HG02610 (cell line): ENCODE results near the gene THBD.

ENCODE experiments used
- ATAC-seq: cut with Tn5 transposase; IDR thresholded peaks from one replicate; pipeline ENCODE4 v1.9.1; 2021; ENCODE audit warnings: mild to moderate bottlenecking, moderate library complexity; ENCODE audit not compliant: unreplicated experiment

Gene THBD

DNA sequence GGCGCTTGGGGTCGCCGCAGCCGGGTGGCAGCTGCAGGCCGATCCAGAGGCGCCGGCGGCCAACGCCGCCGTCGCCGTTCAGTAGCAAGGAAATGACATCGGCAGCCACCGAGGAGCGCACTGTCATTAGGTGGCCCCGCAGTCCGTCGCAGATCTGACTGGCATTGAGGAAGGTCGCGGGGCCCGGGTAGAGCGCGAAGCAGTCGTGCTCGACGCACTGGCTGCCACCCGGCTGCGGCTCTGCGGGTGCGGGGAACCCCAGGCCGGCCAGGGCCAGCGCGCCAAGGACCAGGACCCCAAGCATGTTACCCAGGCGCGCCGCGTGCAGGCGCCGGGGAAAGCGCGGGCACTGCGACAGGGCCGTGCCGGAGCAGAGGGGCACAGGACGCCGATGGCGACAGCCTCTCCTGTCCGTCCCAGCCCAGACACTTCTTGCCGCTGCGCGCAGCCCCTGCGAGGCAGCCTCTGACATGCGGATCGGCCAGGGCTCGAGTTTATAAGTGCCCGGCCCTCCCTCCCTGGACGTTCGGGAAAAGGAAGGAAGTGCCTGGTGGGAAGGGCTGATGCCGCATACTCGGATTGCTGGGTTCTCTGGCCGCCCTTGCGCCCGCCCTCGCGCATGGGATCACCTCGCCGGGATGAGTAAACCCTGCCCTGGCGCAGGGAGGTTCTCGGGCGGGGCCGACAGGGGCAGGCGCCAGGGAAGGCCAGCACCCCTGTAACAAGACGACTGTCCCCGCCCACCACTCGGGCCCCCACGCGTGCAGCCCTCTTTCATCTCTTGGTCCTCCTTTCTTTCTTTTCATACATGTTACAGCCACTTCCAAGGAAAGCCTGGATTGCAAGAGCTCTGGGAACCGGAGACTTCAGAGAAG, at the start of gene THBD:
Gene THBD, minus strand, starts transcription at position 472 of the 875 bp plus-strand sequence. Its CDS starts 168 bp downstream, at position 304.
- ATAC-seq, result no peak

DNA sequence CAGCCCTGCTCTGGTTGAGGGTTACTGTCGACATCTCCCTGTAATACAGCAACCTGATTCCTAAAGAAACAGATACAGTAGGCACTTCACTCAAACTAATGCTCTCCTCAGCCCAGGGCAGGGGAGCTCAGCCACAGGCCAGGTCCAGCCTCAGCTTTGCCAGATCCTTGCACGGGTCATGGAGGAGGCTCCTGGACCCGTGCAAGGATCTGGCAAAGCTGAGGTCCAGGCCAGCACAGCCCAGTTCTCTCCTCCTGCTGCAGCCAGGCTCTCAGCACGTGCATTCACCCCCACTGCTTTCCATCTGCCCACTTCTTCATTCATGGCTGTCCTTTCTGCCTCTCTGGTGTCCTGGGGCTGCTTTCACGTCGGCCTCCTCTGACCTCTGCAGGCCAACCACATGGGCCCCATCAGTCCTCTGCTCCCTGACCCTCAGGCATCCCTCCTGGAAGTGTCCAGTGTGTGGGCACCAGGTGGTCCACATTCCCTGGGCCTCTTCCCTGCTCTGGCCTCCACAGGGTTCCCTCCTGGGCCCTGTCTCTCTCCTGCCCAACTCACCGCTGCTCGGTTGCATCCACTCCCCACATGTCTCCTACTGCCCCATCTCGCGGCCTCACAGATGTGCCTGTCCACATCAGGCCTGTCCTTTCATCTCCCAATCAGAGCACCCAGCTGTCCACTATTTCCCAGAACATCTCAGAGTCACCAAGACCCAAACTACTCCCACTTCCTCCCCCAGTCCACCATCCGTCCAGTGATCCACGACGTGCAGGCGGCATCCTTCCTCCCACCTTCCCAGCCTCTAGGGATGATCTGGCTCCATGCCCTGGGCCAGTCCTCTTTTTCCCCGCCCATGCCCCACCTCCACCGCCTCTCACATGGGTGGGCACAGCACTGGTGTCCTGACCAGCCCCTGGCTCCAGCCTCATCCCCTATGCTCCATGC, 48.4 kb upstream of the THBD start:
- no peak for ATAC-seq

- no peak for ATAC-seq
These were observed 47.6 kb upstream of the THBD start for GRCh38 chr20:23096986-23097520.

GRCh38 chr20:23096097-23096496, 46.6 kb upstream of the THBD start:
- peak; percentile 47 for ATAC-seq

GRCh38 chr20:23095499-23095898, 46.0 kb upstream of the THBD start:
- ATAC-seq, result no peak

DNA sequence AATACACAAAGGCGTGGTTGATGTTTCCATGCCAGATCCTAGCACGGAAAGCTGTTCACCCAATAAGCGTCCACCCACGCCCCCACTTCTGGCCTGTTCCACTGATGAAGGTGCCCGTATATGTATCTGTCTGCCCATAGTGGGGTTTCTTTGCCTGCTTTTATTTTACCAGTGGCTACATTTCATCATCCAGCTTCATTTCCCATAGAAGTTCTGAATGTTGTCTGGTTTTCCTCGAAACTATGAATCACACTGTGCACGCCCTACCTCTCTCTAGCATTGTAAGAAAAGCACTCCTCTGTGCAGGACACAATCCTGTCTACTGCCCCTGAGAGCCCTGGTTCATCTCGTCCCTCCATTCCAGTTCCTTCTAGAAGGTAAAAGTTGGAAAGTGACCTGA, 45.5 kb upstream of the THBD start:
- no peak for ATAC-seq

DNA sequence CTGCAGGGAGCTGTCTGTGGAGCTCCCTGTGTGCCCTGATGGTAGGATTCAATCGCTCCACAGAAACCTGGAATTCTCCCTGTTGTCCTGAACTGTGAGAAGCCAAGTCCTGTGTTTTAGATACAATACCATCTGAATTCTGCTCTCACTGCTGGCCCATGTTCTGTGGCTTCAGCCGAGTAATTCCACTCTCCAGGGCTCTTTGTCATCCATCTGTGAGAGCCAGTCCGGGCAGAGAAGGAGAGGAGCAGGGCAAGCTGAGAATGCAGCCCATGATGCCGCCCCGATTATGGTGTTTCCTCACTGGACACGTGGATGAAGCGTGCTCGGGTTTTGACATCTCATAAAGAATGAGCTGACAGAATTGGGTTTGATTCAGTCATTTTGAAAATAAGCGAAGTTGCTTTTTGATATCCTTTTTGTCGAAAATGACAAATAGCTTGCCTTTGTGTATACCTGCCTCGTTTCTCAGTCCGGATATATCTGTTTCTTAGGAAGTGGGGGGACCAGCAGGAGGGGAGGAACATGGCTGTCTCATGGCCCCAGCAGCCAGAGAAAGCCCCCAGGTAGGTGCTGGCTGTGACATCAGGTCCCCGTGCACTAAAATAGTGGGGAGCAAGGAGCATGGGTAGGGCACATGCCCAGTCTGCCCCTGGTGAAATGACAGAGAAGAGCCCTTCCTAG, 44.9 kb upstream of the THBD start:
- no peak for ATAC-seq

- no peak for ATAC-seq
These were observed 44.1 kb upstream of the THBD start for GRCh38 chr20:23093613-23094012.

DNA sequence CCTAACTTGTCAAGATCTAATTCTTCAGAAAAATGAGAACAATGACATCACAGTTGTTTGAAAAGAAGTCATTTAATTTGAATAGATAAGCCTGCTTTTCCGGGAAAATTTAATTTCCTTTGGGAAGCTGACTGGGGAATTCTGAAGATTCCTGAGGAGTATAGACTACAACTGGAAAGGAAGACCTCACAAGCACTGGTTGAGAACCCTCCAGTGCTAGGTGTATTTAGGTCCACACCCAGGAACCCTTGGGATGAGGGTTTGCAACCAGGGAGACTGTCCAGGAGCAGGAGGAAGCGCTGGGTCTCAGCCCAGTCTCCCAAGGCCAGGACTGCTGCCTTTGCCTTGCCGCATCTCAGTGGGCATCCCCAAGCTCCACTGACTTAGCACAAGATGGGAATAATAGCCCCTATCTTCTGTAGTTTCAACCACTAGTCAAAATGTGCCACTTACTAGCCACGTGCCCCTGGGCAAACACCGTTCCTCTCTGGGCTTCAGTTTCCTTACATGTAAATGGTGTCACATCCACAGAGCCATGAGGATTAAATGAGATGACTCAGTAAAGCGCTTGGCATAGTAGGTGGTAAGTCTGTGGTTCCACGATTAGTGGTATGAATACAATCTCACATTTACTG, 43.5 kb upstream of the THBD start:
- no peak for ATAC-seq

- no peak for ATAC-seq
These were observed 42.9 kb upstream of the THBD start for GRCh38 chr20:23092384-23092756.

- ATAC-seq, result no peak
These were observed 42.4 kb upstream of the THBD start for GRCh38 chr20:23091721-23092383.

DNA sequence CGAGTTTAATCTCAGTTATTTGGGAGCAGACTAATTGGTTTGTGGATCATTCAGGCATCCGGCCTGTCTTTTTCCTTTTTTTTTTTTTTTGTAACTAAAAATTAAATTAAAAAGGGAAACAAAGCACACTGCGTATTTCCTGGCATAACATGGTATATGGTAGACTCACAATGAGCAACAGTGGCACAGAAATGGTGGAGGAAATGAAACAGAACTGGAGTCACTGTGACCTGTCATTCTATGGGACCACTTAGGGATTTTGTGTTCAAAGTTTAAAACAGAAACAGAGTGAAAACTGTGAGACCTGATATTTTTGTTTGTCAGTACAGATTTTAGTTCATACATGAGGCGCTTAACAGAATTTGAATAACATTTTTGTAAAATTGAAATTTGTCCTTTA, 41.4 kb upstream of the THBD start:
- ATAC-seq, result no peak

- ATAC-seq, result no peak
These were observed 40.7 kb upstream of the THBD start for GRCh38 chr20:23090147-23090546.

GRCh38 chr20:23088866-23089265, 39.4 kb upstream of the THBD start:
- ATAC-seq, result no peak

- ATAC-seq, result no peak
These were observed 38.2 kb upstream of the THBD start for GRCh38 chr20:23087587-23088251.

GRCh38 chr20:23086931-23087411, 37.5 kb upstream of the THBD start:
- ATAC-seq, result no peak

DNA sequence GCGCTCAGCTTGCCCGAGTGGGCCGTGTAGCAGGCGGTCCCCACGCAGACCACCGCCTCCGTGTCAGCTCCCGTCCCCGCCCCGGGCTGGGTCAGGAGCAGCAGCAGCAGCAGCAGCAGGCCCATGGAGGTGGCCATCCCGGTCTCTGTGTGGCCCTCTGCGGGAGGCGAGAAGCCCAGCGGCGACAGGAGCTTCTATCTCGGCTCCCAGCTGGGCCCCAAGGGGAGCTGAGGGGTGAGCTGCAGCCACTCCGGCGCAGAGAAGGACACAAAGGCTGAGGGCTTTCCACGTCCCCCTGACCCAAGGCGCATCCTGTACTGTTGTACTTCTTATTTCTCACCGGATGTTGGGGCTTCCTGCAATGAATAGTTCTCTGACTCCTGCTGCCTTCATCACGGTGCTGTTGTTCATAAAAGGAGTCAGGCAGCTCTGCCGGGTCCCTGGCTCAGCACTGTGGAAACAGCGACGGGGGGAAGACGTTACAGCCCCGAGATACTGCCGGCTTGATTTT, 36.6 kb upstream of the THBD start, which contains the start of gene CD93:
Gene CD93, minus strand, starts transcription at position 269 of the 511 bp plus-strand sequence. Its CDS starts 132 bp downstream, at position 137.
- peak; percentile 75 for ATAC-seq

- no peak for ATAC-seq
These were observed 36.1 kb upstream of the THBD start for GRCh38 chr20:23085436-23086055.
